Nephron progenitor cell (in vitro differentiated cells): Measurements from ENCODE around the gene PARG.

ENCODE experiments used
- DNase-seq: peaks from one replicate; pipeline ENCODE4 v3.0.0; 2021
- H3K27ac Mint-ChIP-seq: 2 replicates; pipeline ENCODE4 v1.8.0; 2021; ENCODE audit warnings: mild to moderate bottlenecking, moderate library complexity, mixed read lengths
- H3K27me3 Mint-ChIP-seq: 2 replicates; pipeline ENCODE4 v1.8.0; 2021; ENCODE audit warnings: mild to moderate bottlenecking, low read depth, mixed read lengths; ENCODE audit not compliant: poor library complexity
- H3K36me3 Mint-ChIP-seq: 2 replicates; pipeline ENCODE4 v1.8.0; 2021; ENCODE audit warnings: low read depth, mixed read lengths
- H3K4me1 Mint-ChIP-seq: 2 replicates; pipeline ENCODE4 v1.8.0; 2021; ENCODE audit warnings: mixed read lengths
- H3K4me3 Mint-ChIP-seq: 2 replicates; pipeline ENCODE4 v1.8.0; 2021; ENCODE audit warnings: mild to moderate bottlenecking, moderate library complexity, mixed read lengths
- H3K9me3 Mint-ChIP-seq: 2 replicates; pipeline ENCODE4 v1.8.0; 2021; ENCODE audit warnings: mild to moderate bottlenecking, moderate library complexity, mixed read lengths
- CTCF ChIP-seq: fragments of 200-600 bp; sonication (generic); IDR thresholded peaks from 2 replicates; pipeline ENCODE4 v1.5.0; 2021; ENCODE audit warnings: antibody characterized with exemption

Gene PARG

GRCh38 chr10:49791100-49791499 lies 150.7 kb downstream of the PARG start:
- H3K36me3 Mint-ChIP-seq: no peaks in the 10 kb centered on the region
- peaks cover 8% of the 10 kb centered on the region for H3K27me3 Mint-ChIP-seq
- no peaks in the 10 kb centered on the region for H3K9me3 Mint-ChIP-seq
- H3K4me3 Mint-ChIP-seq: no peak overlapping the region
- no peak for TF ChIP-seq CTCF
- no peak overlapping the region for H3K27ac Mint-ChIP-seq
- H3K4me1 Mint-ChIP-seq: no peaks in the 10 kb centered on the region
- no peak for DNase-seq

GRCh38 chr10:49784681-49785080 lies 157.1 kb downstream of the PARG start:
- peaks cover 14% of the 10 kb centered on the region for H3K27me3 Mint-ChIP-seq

GRCh38 chr10:49783645-49784044 lies 158.2 kb downstream of the PARG start:
- H3K27ac Mint-ChIP-seq: no peak overlapping the region

More at GRCh38 chr10:49784681-49785080, 157.1 kb downstream of the PARG start:
- Mint-ChIP-seq H3K4me1 (no peaks in the 10 kb centered on the region), H3K4me3 (no peak overlapping the region), H3K36me3 (no peaks in the 10 kb centered on the region), H3K27ac (no peak overlapping the region), H3K9me3 (no peaks in the 10 kb centered on the region)
- no peak for DNase-seq
- no peak for TF ChIP-seq CTCF

GRCh38 chr10:49781247-49781646 lies 160.6 kb downstream of the PARG start:
- TF ChIP-seq CTCF: no peak
- Mint-ChIP-seq H3K4me3 (no peak overlapping the region), H3K9me3 (no peaks in the 10 kb centered on the region), H3K27me3 (peaks cover 14% of the 10 kb centered on the region), H3K36me3 (no peaks in the 10 kb centered on the region), H3K4me1 (no peaks in the 10 kb centered on the region), H3K27ac (no peak overlapping the region)
- DNase-seq: no peak

More at GRCh38 chr10:49783645-49784044, 158.2 kb downstream of the PARG start:
- H3K36me3 Mint-ChIP-seq: no peaks in the 10 kb centered on the region
- no peaks in the 10 kb centered on the region for H3K4me1 Mint-ChIP-seq
- no peak for TF ChIP-seq CTCF
- peaks cover 13% of the 10 kb centered on the region for H3K27me3 Mint-ChIP-seq
- no peak overlapping the region for H3K4me3 Mint-ChIP-seq
- no peaks in the 10 kb centered on the region for H3K9me3 Mint-ChIP-seq
- no peak for DNase-seq

- H3K27me3 Mint-ChIP-seq: peaks cover 15% of the 10 kb centered on the region
- H3K27ac Mint-ChIP-seq: no peak overlapping the region
These were observed 163.6 kb downstream of the PARG start for GRCh38 chr10:49778197-49778596.

More at GRCh38 chr10:49778197-49778596, 163.6 kb downstream of the PARG start:
- TF ChIP-seq CTCF: no peak
- no peaks in the 10 kb centered on the region for H3K4me1 Mint-ChIP-seq
- DNase-seq: no peak
- H3K9me3 Mint-ChIP-seq: no peaks in the 10 kb centered on the region
- H3K4me3 Mint-ChIP-seq: no peak overlapping the region
- H3K36me3 Mint-ChIP-seq: no peaks in the 10 kb centered on the region
